ENCODE data around the gene TEAD1. TPM values are rescaled to one million over a fixed set of nuclear protein-coding genes. Genes with fewer than 3 reads are reported as not detected.

Gene TEAD1
- total RNA-seq, 1 donor, result 176 TPM

- no peaks in the 10 kb centered on the region for H3K9me3 ChIP-seq (ENCODE audit: low read depth, low read length)
- no peak overlapping the region for H2AFZ ChIP-seq (ENCODE audit: low read length)
- no peak for TF ChIP-seq CTCF (IDR thresholded peaks at IDR 0.05; ENCODE audit: extremely low read depth, low read depth, low read length)
- peak overlapping the region; percentile 67 for H3K4me2 ChIP-seq (ENCODE audit: insufficient read depth, low read length)
- peaks cover 71% of the 10 kb centered on the region for H4K20me1 ChIP-seq (ENCODE audit: insufficient read depth, low read length)
- H3K79me2 ChIP-seq (ENCODE audit: insufficient read depth, low read length), result peaks cover 91% of the 10 kb centered on the region
- no peak for DNase-seq (ENCODE audit: insufficient read length, low spot score, missing footprints)
- H3K27me3 ChIP-seq (ENCODE audit: insufficient read depth, low read length), result no peaks in the 10 kb centered on the region
- peak overlapping the region; percentile 73 for H3K27ac ChIP-seq (ENCODE audit: low read depth, low read length)
- peak overlapping the region; percentile 21 for H3K4me3 ChIP-seq (ENCODE audit: insufficient read depth, low read length)
- H3K36me3 ChIP-seq (ENCODE audit: insufficient read depth, low read length), result no peaks in the 10 kb centered on the region
- H3K4me1 ChIP-seq (ENCODE audit: insufficient read depth, low read length), result peaks cover 47% of the 10 kb centered on the region
Measured at GRCh38 chr11:12818333-12819015, 144.3 kb downstream of the TEAD1 start.

DNA sequence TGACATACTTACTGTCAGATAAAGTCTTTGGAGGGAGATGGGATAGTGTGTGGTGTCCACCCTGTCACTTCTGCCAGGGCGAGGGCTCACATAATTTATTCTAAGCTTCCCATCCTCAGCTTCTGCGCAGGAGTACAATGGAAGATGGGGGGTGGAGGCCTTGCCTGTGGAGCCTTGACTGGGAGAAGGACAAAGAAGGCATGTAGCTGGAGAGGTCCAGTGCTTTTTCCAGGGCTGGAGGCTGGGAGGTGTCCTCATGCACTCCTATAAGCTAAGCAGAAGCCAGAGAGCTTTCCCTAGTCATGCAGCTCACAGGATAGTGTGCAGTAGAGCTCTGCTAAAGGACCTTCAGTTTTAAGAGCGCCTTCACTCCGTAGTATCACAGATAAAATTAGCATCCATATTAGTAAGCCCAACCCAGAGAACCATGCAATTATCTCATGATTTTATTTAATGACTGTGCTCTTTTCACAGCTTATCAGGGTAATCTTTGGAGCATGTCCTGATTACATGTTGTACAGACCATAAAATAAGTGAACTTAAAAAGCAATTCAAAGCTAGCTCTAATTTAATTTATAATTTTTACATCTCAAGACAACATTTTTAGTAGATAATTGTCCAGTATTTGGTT is 148.3 kb downstream of the TEAD1 start:
- no peaks in the 10 kb centered on the region for H3K9me3 ChIP-seq (ENCODE audit: low read depth, low read length)
- no peaks in the 10 kb centered on the region for H3K36me3 ChIP-seq (ENCODE audit: insufficient read depth, low read length)
- H3K4me3 ChIP-seq (ENCODE audit: insufficient read depth, low read length), result no peak overlapping the region
- H3K79me2 ChIP-seq (ENCODE audit: insufficient read depth, low read length), result peaks cover 91% of the 10 kb centered on the region
- no peak for TF ChIP-seq CTCF (IDR thresholded peaks at IDR 0.05; ENCODE audit: extremely low read depth, low read depth, low read length)
- no peak for DNase-seq (ENCODE audit: insufficient read length, low spot score, missing footprints)
- peaks cover 50% of the 10 kb centered on the region for H4K20me1 ChIP-seq (ENCODE audit: insufficient read depth, low read length)
- H3K27me3 ChIP-seq (ENCODE audit: insufficient read depth, low read length), result no peaks in the 10 kb centered on the region
- no peak overlapping the region for H2AFZ ChIP-seq (ENCODE audit: low read length)
- H3K4me2 ChIP-seq (ENCODE audit: insufficient read depth, low read length), result no peak overlapping the region
- H3K27ac ChIP-seq (ENCODE audit: low read depth, low read length), result no peak overlapping the region
- peaks cover 35% of the 10 kb centered on the region for H3K4me1 ChIP-seq (ENCODE audit: insufficient read depth, low read length)

DNA sequence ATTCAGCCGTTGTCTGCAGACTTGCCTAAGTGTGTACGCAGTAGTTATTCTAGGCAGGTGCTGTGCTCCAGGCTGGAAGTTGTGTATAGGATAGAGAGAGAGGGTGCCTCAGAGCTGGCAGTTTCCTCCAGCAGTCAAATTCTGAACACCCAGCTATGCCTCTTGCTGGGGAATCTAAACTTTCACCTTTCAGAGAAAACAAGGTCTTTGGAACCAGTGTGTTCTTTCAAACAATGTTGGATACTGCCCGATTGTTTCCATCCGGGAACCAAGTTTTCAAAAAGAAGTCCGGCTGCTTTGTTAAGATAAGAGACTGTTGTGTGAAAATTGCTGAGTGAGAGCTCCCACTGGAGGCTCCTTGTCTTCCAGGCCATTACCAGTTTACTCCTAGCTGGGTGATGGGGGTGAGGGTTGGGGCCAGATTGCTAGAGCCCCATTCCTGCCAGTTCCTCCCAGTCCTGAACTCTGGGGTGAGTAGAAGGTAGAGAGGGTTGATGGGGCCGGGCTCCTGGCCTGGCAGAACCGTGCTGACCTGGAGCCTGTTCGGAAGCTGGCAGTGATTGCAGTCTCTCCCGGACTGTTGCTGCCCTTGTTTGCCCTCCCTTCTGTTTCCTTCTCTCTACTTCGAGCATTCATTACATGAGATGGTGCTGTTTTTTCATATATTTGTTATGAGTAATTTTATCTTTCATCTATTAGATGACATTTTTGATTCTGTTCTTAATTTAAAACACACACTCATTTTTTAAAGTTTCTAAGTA is 150.2 kb downstream of the TEAD1 start:
- Histone ChIP-seq H3K4me1 (ENCODE audit: insufficient read depth, low read length) (peaks cover 33% of the 10 kb centered on the region), H3K4me2 (ENCODE audit: insufficient read depth, low read length) (no peak overlapping the region), H3K27me3 (ENCODE audit: insufficient read depth, low read length) (no peaks in the 10 kb centered on the region), H3K79me2 (ENCODE audit: insufficient read depth, low read length) (peaks cover 90% of the 10 kb centered on the region), H4K20me1 (ENCODE audit: insufficient read depth, low read length) (peaks cover 48% of the 10 kb centered on the region), H3K9me3 (ENCODE audit: low read depth, low read length) (no peaks in the 10 kb centered on the region), H3K4me3 (ENCODE audit: insufficient read depth, low read length) (no peak overlapping the region), H3K36me3 (ENCODE audit: insufficient read depth, low read length) (no peaks in the 10 kb centered on the region), H2AFZ (ENCODE audit: low read length) (no peak overlapping the region), H3K27ac (ENCODE audit: low read depth, low read length) (no peak overlapping the region)
- no peak for TF ChIP-seq CTCF (IDR thresholded peaks at IDR 0.05; ENCODE audit: extremely low read depth, low read depth, low read length)
- no peak for DNase-seq (ENCODE audit: insufficient read length, low spot score, missing footprints)

DNA sequence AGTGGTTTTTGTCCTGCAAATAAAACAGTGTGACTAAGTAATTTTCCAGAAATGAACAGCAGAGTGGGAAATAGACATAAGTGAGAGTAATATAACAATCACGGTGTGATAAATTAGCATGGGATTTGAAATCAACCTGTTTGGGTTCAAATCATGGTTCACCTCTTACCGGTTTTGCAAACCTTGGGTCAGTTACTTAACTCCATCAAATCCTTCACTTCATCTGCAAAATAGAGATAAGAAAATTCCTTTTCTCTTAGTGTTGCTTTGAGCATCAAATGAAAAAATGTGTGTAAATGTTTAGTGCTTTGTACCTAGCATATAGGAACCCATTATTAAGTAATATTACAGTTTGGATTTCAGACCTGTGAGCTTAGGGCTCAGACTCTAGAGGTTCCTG is 152.2 kb downstream of the TEAD1 start:
- Histone ChIP-seq H4K20me1 (ENCODE audit: insufficient read depth, low read length) (peaks cover 55% of the 10 kb centered on the region), H3K79me2 (ENCODE audit: insufficient read depth, low read length) (peaks cover 90% of the 10 kb centered on the region), H3K27me3 (ENCODE audit: insufficient read depth, low read length) (no peaks in the 10 kb centered on the region), H3K9me3 (ENCODE audit: low read depth, low read length) (no peaks in the 10 kb centered on the region), H3K36me3 (ENCODE audit: insufficient read depth, low read length) (no peaks in the 10 kb centered on the region), H3K4me3 (ENCODE audit: insufficient read depth, low read length) (no peak overlapping the region), H3K4me2 (ENCODE audit: insufficient read depth, low read length) (no peak overlapping the region), H3K4me1 (ENCODE audit: insufficient read depth, low read length) (peaks cover 30% of the 10 kb centered on the region), H2AFZ (ENCODE audit: low read length) (no peak overlapping the region), H3K27ac (ENCODE audit: low read depth, low read length) (no peak overlapping the region)
- TF ChIP-seq CTCF (IDR thresholded peaks at IDR 0.05; ENCODE audit: extremely low read depth, low read depth, low read length), result no peak
- no peak for DNase-seq (ENCODE audit: insufficient read length, low spot score, missing footprints)
